Measurements from ENCODE around the gene MORF4L2.
"Not testable (repeated sequence)": the region's sequence is repeated elsewhere in the genome, so short reads cannot be mapped to it uniquely, and the experiment has no call there.

MORF4L2 gene

DNA sequence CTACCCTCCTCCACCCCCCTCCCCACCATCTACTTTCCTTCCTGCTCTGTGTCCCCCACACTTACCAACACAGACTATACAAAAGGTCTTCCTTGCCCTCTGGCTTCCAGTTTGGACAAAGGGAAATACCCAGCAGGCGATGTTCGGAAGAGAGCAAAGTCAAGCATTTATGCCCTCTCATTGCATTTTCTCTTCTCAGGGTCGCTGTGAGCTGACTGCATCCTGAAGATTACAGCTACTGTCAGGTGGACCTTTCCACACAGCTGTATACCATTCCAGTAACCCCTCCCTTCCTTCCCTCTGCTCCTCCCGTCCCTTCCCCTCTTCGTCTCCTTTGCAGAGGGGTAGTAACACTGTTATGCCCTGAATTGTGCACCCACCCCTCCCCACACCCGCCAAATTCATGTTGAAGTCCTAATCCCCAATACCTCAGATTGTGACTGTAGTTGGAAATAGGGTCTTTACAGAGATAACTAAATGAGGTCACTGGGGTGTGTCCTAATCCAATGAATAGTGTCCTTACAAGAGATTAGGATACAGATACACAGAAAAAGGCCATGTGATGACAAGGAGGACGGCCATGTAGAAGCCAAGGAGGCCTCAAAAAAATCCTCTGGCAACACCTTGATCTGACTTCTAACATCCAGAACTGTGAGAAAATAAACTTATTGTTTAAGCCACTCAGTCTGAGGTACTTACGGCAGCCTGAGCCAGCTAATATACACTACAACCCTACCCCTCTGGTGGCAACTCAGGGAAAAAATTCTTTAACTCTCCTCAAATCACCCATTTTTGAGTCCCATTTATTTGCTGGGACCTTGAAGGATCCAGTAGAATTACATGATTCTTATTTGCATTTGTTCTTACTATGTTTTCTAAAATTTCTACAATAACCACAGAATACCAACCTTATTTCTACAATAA, 11.7 kb downstream of the MORF4L2 start:
- TF ChIP-seq POLR2A (IDR thresholded peaks at IDR 0.05; ENCODE audit: low read depth, low read length) (no peak; the same call in 1 of the 2 replicates), POLR2AphosphoS5 (IDR thresholded peaks at IDR 0.05; ENCODE audit: low read depth, low read length) (peak; percentile 51; the same call in 1 of the 2 replicates)
- FAIRE-seq: no peak
- DNase-seq (ENCODE audit: insufficient read length): no peak

DNA sequence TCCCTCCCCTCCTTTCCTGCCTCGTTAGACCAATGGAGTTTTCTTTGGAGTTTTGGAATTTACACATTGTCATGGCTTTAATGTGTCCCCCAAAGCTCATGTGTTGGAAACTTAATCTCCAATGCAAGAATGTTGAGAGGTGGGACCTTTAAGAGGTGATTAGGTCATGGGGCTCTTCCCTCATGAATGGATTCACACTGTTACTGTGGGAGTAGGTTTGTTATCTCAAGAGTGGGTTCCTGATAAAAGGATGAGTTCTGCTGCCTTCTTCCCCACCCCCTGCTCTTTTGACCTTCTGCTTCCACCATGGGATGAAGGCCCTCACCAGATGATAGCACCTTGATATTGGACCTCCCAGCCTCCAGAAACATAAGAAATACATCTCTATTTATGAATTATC, 16.8 kb downstream of the MORF4L2 start:
- FAIRE-seq (no peak), DNase-seq (ENCODE audit: insufficient read length) (no peak)
- TF ChIP-seq TAF1 (IDR thresholded peaks at IDR 0.05; ENCODE audit: borderline replicate concordance, low read depth, low read length) (no peak), POLR2AphosphoS5 (IDR thresholded peaks at IDR 0.05; ENCODE audit: low read depth, low read length) (no peak), POLR2A (IDR thresholded peaks at IDR 0.05; ENCODE audit: low read depth, low read length) (no peak)

DNA sequence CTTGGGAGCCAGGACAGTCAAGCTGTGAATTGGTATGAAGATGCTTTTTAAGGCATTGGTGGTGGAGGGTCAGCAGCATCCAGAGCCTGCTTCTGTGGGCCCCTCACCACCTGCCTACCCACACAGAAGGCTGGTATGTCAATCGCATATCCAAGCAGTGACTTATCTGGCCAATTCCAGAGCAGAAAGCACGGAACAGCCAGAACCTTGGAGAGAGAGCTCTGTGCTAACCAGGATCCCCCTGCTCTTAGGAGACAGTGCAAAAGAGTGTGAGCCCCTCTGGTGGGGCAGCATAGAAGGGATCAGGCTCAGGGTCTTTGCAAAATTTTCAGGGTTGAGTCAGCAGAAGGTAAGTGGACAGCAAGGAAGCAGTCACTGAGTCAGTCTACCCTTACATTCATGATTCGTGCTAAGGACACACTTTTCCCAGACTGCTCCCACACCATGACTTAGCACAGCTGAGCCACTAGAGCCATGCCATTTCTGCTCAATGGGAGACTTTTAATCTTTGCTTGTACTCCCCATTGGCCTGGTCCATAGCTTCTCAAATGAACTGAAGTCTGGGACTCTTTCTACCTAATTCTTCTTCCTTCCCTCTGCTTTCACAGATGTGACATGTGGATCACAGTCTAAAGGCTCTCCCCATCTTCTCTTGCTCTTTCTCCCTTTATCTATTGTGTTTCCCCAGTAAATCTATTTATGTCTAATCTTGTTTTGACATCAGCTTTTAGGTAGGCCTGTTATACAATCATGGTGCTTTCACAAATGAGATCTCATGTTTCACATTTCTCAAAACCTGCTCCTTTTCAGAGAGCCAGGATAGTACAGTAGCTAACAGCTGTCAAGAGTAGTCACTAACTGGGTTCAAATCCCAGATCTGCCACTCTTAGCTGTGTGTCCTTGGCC, 20.0 kb downstream of the MORF4L2 start:
- DNase-seq (ENCODE audit: insufficient read length) (no peak), FAIRE-seq (no peak)
- no peak for TF ChIP-seq TAF1 (IDR thresholded peaks at IDR 0.05; ENCODE audit: borderline replicate concordance, low read depth, low read length)

DNA sequence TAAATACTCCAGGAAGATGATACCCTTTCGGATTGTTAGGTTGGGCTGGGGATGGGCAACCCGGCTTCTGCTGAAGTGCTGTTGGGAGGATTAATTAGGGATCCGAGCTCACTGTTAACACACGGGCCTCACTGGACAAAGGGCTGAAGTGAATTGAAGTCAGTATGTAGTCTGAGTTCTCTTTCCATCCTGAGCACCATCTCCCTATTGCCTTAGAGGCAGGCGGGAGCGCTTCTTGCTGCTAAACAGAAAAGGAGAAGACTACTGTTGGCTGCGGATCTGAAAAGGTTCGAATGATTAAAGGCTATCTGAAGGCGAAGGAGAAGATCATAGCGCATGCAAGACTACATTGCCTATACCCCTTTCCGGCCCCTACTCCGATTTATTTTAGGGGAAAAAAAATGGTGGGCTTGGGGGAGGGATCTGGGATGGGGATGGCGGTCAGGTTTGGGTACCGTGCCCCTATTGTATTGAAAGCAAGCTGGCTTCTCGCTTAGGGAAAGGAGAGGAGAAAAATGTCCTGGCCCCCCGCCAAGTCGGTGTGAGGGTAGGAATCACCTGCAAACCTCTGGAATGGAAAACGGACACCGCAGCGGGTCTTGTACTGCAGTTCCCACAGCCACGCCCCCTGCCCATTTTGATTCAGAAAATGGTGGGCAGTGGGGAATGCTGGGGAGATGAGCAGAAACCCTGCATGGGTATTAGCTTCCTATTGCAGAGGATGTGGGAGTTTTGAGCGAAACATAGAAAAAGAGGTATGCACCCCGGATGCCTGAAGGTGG, 22.3 kb downstream of the MORF4L2 start:
- FAIRE-seq (no peak), DNase-seq (ENCODE audit: insufficient read length) (no peak)
- TF ChIP-seq POLR2AphosphoS5 (IDR thresholded peaks at IDR 0.05; ENCODE audit: low read depth, low read length): no peak
- no peak for TF ChIP-seq POLR2A (IDR thresholded peaks at IDR 0.05; ENCODE audit: low read depth, low read length)
- no peak for TF ChIP-seq TAF1 (IDR thresholded peaks at IDR 0.05; ENCODE audit: borderline replicate concordance, low read depth, low read length)

DNA sequence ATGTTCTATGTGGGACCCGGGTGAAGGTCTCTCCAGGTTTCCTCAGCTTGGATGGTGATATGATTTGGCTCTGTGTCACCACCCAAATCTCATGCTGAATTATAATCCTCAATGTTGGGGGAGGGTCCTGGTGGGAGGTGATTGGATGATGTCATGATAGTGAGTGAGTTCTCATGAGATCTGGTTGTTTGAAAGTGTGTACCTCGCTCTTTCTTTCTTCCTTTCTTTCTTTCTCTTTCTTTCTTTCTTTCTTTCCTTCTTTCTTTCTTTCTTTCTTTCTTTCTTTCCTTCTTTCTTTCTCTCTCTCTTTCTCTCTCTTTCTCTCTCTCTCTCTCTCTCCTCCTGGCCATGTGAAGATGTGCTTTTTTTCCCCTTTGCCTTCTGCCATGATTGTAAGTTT, 27.0 kb downstream of the MORF4L2 start:
- FAIRE-seq; DNase-seq (ENCODE audit: insufficient read length): not testable (repeated sequence)

DNA sequence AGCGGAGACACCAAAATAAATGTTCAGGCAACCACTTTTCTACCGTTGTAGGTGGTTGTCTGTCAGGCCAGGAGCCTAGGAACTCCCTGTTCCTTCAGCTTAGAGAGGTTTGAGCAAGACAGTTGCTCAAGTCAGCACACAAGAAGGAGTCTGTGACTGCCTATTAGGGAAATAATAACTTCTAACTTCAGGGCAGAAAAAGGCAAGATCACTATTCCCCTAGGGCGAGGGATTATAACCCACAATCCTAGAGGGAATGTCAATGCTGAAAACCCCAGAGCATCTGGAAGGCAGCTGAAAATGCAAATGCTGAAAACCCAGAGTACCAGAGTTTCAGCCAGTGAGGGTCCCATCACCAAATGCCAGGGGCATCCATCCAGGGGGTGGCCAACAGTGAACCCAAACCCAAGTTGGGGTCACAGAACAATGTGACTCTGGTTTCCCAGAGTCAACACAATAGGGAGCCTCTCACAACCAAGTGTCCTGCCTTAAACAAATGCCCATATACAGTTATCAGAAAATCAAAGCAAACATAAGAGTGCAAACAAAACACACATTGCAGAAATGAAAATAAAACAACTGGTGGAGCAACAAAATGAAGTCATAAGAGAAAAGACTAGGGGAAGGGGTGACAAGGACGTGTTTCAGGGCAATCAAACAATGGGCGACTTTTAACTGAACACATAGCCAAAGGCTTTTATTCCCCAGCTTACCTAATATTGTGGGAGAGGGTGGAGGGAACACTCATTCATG, 27.6 kb downstream of the MORF4L2 start:
- no peak for TF ChIP-seq POLR2AphosphoS5 (IDR thresholded peaks at IDR 0.05; ENCODE audit: low read depth, low read length)
- TF ChIP-seq POLR2A (IDR thresholded peaks at IDR 0.05; ENCODE audit: low read depth, low read length): no peak
- TF ChIP-seq TAF1 (IDR thresholded peaks at IDR 0.05; ENCODE audit: borderline replicate concordance, low read depth, low read length): no peak
- DNase-seq (ENCODE audit: insufficient read length) (no peak), FAIRE-seq (no peak)

DNA sequence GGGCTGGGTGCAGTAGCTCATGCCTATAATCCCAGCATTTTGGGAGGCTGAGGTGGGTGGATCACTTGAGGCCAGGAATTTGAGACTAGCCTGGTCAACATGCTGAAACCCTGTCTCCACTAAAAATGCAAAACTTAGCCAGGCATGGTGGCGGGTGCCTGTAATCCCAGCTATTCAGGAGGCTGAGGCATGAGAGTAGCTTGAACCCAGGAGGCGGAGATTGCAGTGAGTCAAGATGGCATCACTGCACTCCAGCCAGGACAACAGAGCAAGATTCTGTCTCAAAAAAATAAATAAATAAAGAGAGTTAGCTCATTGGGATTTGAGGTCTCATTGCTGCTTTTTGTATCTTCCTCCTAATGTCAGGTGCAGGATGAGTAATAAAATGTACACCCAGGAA, 29.4 kb downstream of the MORF4L2 start:
- not testable (repeated sequence) for FAIRE-seq; DNase-seq (ENCODE audit: insufficient read length)

DNA sequence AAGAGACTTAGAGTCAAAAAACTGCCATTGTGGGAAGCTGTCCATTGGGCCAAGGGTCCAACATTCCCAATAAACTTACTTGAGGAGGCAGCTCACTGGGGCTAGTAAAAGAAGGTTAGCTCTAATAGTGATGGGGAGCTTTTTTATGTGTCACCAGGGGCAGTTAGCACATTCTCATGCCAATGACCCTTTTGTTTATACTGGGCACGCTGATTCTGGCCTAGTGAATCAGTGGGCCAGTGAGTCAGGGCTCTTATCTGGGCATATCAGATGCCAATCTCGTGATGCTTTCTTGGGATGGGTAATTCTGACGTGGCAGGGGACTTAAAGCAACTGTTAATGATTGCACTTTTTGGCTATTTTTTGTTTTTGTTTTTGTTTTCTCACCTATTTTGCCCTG, 29.9 kb downstream of the MORF4L2 start:
- TF ChIP-seq TAF1 (IDR thresholded peaks at IDR 0.05; ENCODE audit: borderline replicate concordance, low read depth, low read length): no peak
- TF ChIP-seq POLR2AphosphoS5 (IDR thresholded peaks at IDR 0.05; ENCODE audit: low read depth, low read length): no peak
- TF ChIP-seq POLR2A (IDR thresholded peaks at IDR 0.05; ENCODE audit: low read depth, low read length): no peak
- DNase-seq (ENCODE audit: insufficient read length) (no peak), FAIRE-seq (no peak)

DNA sequence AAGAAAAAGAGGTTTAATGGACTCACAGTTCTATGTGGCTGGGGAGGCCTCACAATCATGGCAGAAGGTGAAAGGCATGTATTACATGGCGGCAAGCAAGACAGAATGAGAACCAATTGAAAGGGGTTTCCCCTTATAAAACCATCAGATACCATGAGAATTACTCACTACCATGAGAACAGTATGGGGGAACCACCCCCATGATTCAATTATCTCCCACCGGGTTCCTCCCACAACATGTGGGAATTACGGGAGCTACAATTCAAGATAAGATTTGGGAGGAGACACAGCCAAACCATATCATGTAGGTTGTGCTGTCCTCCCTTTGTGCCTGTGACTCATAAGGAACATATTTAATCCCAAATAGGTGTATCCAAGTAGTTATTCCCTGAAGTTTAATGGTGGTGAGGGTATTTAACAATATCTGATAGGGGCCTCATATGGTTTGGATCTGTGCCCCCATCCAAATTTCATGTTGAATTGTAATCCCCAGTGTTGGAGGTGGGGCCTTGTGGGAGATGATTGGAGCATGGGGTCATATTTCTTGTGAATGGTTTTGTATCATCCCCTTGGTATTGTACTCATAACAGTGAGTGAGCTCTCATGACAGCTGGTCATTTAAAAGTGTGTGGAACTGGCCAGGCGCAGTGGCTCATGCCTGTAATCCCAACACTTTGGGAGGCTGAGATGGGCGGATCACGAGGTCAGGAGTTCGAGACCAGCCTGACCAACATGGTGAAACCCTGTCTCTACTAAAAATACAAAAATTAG, 31.1 kb downstream of the MORF4L2 start:
- not testable (repeated sequence) for DNase-seq (ENCODE audit: insufficient read length); FAIRE-seq

DNA sequence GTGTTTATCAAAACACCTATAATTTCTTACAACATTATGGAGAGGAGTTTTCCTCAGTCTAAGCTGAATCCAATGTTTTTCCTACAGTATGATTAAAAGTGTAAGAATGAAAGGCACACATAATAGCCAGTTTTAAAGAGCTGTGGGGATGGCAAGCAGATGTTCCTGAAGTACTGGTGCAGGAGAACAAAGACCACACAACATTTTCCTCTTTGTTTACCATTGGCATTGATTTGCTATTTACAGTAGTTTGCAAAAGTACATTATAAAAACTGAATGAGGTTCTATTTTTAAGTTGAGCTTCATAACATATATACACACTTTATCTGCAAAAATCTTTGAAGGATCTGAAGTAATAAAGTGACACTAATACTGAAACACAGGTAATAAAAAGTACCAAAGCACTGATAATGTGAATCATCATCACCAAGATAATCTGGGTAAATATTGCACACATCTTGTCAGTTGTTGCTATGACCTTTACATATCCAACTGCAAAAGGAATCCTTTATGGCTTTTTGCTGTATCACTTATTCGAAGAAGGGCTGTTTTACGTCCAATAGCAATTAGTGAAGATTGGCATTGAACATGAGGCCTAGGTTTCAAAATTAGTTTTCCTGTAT, 35.2 kb downstream of the MORF4L2 start:
- FAIRE-seq (no peak), DNase-seq (ENCODE audit: insufficient read length) (no peak)
- no peak for TF ChIP-seq TAF1 (IDR thresholded peaks at IDR 0.05; ENCODE audit: borderline replicate concordance, low read depth, low read length)
- no peak for TF ChIP-seq POLR2A (IDR thresholded peaks at IDR 0.05; ENCODE audit: low read depth, low read length)
- TF ChIP-seq POLR2AphosphoS5 (IDR thresholded peaks at IDR 0.05; ENCODE audit: low read depth, low read length): no peak
